GM12878 (cell line): ENCODE measurements around the gene ADAM19.

Experiments
- CEBPB ChIP-seq, 2 experiments: fragments of 150-350 bp in 1 of 2; IDR thresholded peaks; 2 replicates each; pipeline ENCODE4 v1.6.1; 2012 to 2014; ENCODE audit warnings: low read depth in 2 of 2, low read length in 2 of 2, borderline replicate concordance in 1 of 2, inconsistent platforms in 1 of 2
- CTCF ChIP-seq, 3 experiments: IDR thresholded peaks in 2 of 3; conservative IDR thresholded peaks in 1 of 3; 2 replicates each; pipeline ENCODE4 v1.5.1; 2011; ENCODE audit warnings: low read depth in 3 of 3, low read length in 3 of 3, mild to moderate bottlenecking in 3 of 3, control low read depth in 2 of 3, moderate library complexity in 2 of 3, inconsistent platforms in 1 of 3, mixed read lengths in 1 of 3; ENCODE audit not compliant: control insufficient read depth in 2 of 3, insufficient read depth in 1 of 3; ENCODE audit errors: extremely low read depth in 1 of 3
- EGR1 ChIP-seq, 2 experiments: IDR thresholded peaks; 1 replicate in 1 of 2; 2 replicates in 1 of 2; pipeline ENCODE4 v1.6.1; 2011 to 2012; ENCODE audit warnings: low read depth in 2 of 2, low read length in 2 of 2, borderline replicate concordance in 1 of 2, mild to moderate bottlenecking in 1 of 2, moderate library complexity in 1 of 2

GRCh38 chr5:157582731-157583620 is 7.4 kb upstream of the ADAM19 start:
- TF ChIP-seq EGR1 (IDR thresholded peaks at IDR 0.05; ENCODE audit: borderline replicate concordance in 1 of 2, low read depth in 2 of 2, low read length in 2 of 2) (no peak), CTCF (IDR thresholded peaks at IDR 0.05 in 2 of 3, conservative IDR thresholded peaks at IDR 0.05 in 1 of 3; ENCODE audit: control insufficient read depth in 2 of 3, extremely low read depth in 1 of 3, insufficient read depth in 1 of 3, low read depth in 3 of 3, low read length in 3 of 3) (peak; percentile 8 to 30 (median 13); a peak in 2 of 6 replicates), CEBPB (IDR thresholded peaks at IDR 0.05; ENCODE audit: borderline replicate concordance in 1 of 2, low read depth in 2 of 2, low read length in 2 of 2) (no peak)
